Keratinocyte (primary cell): Measurements from ENCODE around the gene LRRC7.

Source experiments
- CTCF ChIP-seq, 3 experiments: IDR thresholded peaks in 1 of 3; conservative IDR thresholded peaks in 1 of 3; optimal IDR thresholded peaks in 1 of 3; 2 replicates in 2 of 3; 3 replicates in 1 of 3; pipeline versions ENCODE3 to v1.5.1; 2011; ENCODE audit warnings: low read length in 3 of 3, mild to moderate bottlenecking in 3 of 3, moderate library complexity in 2 of 3, control low read depth in 1 of 3, inconsistent platforms in 1 of 3; ENCODE audit not compliant: insufficient read depth in 2 of 3; ENCODE audit errors: extremely low read depth in 1 of 3
- EZH2 ChIP-seq: IDR thresholded peaks from one replicate; pipeline ENCODE4 v1.6.1; 2012; ENCODE audit warnings: inconsistent platforms, mild to moderate bottlenecking, low read length, moderate library complexity

GRCh38 chr1:69650779-69651178 is 83.1 kb downstream of the LRRC7 start:
- TF ChIP-seq CTCF (optimal IDR thresholded peaks at IDR 0.05 in 1 of 3, IDR thresholded peaks at IDR 0.05 in 1 of 3, conservative IDR thresholded peaks at IDR 0.05 in 1 of 3; ENCODE audit: extremely low read depth in 1 of 3, insufficient read depth in 2 of 3, low read length in 3 of 3) (no peak), EZH2 (no peak)
